Gastrocnemius medialis (tissue), 4 donors: ENCODE results near the gene LTBP1.

ENCODE experiments used
- CTCF ChIP-seq, 5 experiments: fragments of 450-650 bp in 3 of 5; fragments of 200-600 bp in 2 of 5; sonication (generic) in 2 of 5; IDR thresholded peaks in 4 of 5; conservative IDR thresholded peaks in 1 of 5; 1 replicate in 4 of 5; 2 replicates in 1 of 5; pipeline ENCODE4 v1.5.1; 2016 to 2019; ENCODE audit warnings: antibody characterized with exemption in 5 of 5, mild to moderate bottlenecking in 3 of 5, moderate library complexity in 3 of 5
- POLR2A ChIP-seq, 2 donors: fragments of 450-650 bp; IDR thresholded peaks; one replicate each; pipeline ENCODE4 v1.6.1; 2017; ENCODE audit warnings: antibody characterized with exemption in 2 of 2, mild to moderate bottlenecking in 2 of 2, moderate library complexity in 2 of 2

- no peak for TF ChIP-seq CTCF (IDR thresholded peaks at IDR 0.05 in 4 of 5, conservative IDR thresholded peaks at IDR 0.05 in 1 of 5)
- TF ChIP-seq POLR2A (IDR thresholded peaks at IDR 0.05): no peak
These were observed 355.6 kb downstream of the LTBP1 start for GRCh38 chr2:33302348-33302747.
